ENCODE data around the gene CLIC4.

DNA sequence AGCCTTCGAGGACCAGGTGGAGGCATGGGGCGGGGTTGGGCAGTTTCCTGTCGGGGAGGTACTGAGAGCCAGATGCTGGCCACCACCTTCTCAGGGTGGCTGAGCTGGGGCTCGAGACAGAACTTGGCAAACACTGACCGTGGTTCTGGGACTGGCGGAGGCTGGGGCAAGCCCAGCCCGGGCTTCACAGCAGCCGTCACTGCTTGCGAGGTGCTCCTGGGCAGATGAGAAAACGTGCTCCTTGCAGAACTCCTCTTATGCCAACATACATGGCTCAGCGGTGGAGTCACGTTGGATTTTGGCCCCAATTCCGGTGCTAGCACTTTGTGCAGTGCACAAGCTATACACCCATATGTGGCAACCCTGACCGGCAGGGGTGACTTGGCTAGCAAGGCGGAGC lies 115.6 kb downstream of the CLIC4 start:
- TF ChIP-seq ZNF274 (IDR thresholded peaks at IDR 0.05; ENCODE audit: low read depth, low read length) (no peak), YY1 (IDR thresholded peaks at IDR 0.05; ENCODE audit: insufficient read depth, insufficient read length) (no peak)

Measured in NT2/D1 (cell line).